ENCODE results near the gene WBP2NL.
"Not testable (repeated sequence)": the region's sequence is repeated elsewhere in the genome, so short reads cannot be mapped to it uniquely, and the experiment has no call there.

WBP2NL gene, protein sequence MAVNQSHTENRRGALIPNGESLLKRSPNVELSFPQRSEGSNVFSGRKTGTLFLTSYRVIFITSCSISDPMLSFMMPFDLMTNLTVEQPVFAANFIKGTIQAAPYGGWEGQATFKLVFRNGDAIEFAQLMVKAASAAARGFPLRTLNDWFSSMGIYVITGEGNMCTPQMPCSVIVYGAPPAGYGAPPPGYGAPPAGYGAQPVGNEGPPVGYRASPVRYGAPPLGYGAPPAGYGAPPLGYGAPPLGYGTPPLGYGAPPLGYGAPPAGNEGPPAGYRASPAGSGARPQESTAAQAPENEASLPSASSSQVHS

DNA sequence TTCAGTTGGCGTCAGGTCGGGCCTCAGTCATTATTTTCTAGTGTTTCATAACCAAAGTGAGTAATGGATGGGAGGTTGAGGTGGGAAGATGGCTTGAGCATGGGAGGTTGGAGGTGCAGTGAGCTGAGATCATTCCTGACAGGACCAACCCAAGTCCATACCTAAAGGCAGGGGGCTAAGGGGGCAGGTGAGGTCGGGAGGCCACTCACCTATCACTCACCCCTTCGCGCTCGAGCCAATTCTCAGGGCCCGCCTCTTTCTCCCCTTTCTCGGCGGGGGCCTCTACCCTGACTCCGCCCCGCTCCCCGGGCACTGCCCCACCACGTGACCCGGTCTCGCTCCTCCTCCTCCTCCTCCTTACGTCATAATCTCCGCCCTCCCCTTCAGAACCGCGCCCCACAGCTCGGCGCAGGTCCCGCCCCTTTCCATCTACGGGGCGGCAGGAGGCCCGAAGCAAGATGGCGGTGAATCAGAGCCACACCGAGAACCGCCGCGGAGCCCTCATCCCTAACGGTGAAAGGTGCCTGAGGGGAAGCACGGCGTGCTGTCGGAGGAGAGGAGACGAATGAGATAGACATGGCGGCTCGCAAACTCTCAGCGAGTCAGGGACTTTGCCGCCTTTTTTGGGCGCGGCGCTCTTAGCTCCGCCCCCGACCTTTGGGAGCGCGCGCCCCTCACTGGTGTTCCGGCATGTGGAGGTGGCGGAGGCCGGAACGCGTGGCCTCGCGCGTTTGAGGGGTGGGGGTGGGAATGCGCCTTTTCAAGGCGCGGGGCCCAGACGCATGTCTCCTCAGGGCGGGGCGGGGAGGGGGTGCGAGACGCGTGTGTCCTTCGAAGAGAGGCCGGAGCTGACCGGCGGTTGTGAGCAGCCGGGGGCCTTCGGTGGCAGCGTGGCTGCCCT, at the start of gene WBP2NL:
TSS of gene WBP2NL (plus strand) at position 428 of the 901 bp plus-strand sequence. CDS start at position 459, 31 bp downstream.
- no peak within 1 kb of the TSS for H3K27ac ChIP-seq
- no peaks in the 10 kb centered on the region for H3K9me3 ChIP-seq (ENCODE audit: control insufficient read depth, low read length)
- H2AFZ ChIP-seq, result peak within 1 kb of the TSS; percentile 46
- H3K4me2 ChIP-seq (ENCODE audit: low read length), result peak within 1 kb of the TSS; percentile 81
- H3K27me3 ChIP-seq (ENCODE audit: control insufficient read depth, insufficient read depth, low read length), result no peaks in the 10 kb centered on the region
- H3K9ac ChIP-seq, result no peak within 1 kb of the TSS
- H3K4me3 ChIP-seq (ENCODE audit: low read depth, low read length), result peak within 1 kb of the TSS; percentile 74
- H3K4me1 ChIP-seq, result no peaks in the 10 kb centered on the region
- TF ChIP-seq, protein P1, sequence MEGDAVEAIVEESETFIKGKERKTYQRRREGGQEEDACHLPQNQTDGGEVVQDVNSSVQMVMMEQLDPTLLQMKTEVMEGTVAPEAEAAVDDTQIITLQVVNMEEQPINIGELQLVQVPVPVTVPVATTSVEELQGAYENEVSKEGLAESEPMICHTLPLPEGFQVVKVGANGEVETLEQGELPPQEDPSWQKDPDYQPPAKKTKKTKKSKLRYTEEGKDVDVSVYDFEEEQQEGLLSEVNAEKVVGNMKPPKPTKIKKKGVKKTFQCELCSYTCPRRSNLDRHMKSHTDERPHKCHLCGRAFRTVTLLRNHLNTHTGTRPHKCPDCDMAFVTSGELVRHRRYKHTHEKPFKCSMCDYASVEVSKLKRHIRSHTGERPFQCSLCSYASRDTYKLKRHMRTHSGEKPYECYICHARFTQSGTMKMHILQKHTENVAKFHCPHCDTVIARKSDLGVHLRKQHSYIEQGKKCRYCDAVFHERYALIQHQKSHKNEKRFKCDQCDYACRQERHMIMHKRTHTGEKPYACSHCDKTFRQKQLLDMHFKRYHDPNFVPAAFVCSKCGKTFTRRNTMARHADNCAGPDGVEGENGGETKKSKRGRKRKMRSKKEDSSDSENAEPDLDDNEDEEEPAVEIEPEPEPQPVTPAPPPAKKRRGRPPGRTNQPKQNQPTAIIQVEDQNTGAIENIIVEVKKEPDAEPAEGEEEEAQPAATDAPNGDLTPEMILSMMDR (IDR thresholded peaks at IDR 0.05), result no peak
- no peaks in the 10 kb centered on the region for H3K79me2 ChIP-seq
- H3K36me3 ChIP-seq (ENCODE audit: control insufficient read depth, insufficient read depth, low read length), result no peaks in the 10 kb centered on the region

DNA sequence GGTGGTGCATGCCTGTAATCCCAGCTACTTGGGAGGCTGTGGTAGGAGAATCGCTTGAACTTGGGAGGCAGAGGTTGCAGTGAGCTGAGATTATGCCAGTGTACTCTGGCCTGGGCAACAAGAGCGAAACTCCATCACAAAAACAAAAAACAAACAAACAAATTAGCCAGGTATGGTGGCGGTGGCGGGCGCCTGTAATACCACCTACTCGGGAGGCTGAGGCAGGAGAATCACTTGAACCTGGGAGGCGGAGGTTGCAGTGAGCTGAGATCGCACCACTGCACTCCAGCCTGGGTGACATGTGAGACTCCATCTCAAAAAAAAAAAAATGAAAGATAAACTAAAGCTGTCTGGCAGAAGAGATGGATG, 49.7 kb upstream of the WBP2NL start:
- H3K9me3 ChIP-seq (ENCODE audit: control insufficient read depth, low read length); H3K79me2 ChIP-seq; H3K27ac ChIP-seq; H3K4me2 ChIP-seq (ENCODE audit: low read length); H3K4me1 ChIP-seq; H3K9ac ChIP-seq; H3K36me3 ChIP-seq (ENCODE audit: control insufficient read depth, insufficient read depth, low read length); H3K4me3 ChIP-seq (ENCODE audit: low read depth, low read length); H3K27me3 ChIP-seq (ENCODE audit: control insufficient read depth, insufficient read depth, low read length); H2AFZ ChIP-seq: not testable (repeated sequence)

GRCh38 chr22:41949297-41949965, 49.2 kb upstream of the WBP2NL start:
- H3K9me3 ChIP-seq (ENCODE audit: control insufficient read depth, low read length), result no peaks in the 10 kb centered on the region
- no peak overlapping the region for H3K4me2 ChIP-seq (ENCODE audit: low read length)
- no peaks in the 10 kb centered on the region for H3K79me2 ChIP-seq
- no peak overlapping the region for H3K4me3 ChIP-seq (ENCODE audit: low read depth, low read length)
- no peak overlapping the region for H3K27ac ChIP-seq
- no peak overlapping the region for H3K9ac ChIP-seq
- no peaks in the 10 kb centered on the region for H3K36me3 ChIP-seq (ENCODE audit: control insufficient read depth, insufficient read depth, low read length)
- H2AFZ ChIP-seq, result no peak overlapping the region
- no peaks in the 10 kb centered on the region for H3K27me3 ChIP-seq (ENCODE audit: control insufficient read depth, insufficient read depth, low read length)
- no peaks in the 10 kb centered on the region for H3K4me1 ChIP-seq
- TF ChIP-seq, protein P1 (IDR thresholded peaks at IDR 0.05), result no peak

DNA sequence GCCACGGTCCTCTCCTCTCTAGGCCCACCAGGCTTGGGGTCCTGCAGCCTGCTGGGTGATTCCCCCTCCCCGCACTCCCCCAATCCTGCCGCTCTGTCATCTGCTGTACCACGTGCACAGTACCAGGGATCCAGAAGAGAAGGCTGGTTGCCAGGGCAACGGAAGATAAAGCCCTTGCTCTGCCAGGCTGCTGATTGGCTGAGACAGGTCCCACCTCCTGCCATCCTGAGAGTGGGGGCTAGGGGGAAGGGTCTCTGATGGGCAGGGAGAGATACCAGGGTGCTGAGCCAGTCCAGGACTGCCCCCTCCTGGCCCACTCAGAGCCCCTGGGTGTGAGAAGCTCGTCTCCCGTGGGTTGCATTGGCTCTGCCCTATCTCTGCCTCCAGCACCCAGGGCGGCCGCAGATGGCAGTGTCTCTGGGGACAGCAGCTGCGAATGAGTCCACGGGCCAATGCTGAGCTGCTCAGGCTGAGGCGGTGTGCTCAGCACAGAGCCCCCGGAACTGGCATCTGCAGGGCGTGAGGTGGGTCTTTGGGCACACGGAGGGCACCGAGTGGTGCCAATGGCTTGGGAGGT, 46.6 kb upstream of the WBP2NL start, which contains the start of gene SMIM45:
TSS of gene SMIM45 (plus strand) at position 253 of the 577 bp plus-strand sequence.
- Histone ChIP-seq H2AFZ (no peak within 1 kb of the TSS), H3K27me3 (ENCODE audit: control insufficient read depth, insufficient read depth, low read length) (no peaks in the 10 kb centered on the region), H3K4me3 (ENCODE audit: low read depth, low read length) (no peak within 1 kb of the TSS), H3K27ac (no peak within 1 kb of the TSS), H3K79me2 (no peaks in the 10 kb centered on the region), H3K4me2 (ENCODE audit: low read length) (no peak within 1 kb of the TSS), H3K9me3 (ENCODE audit: control insufficient read depth, low read length) (no peaks in the 10 kb centered on the region), H3K9ac (no peak within 1 kb of the TSS), H3K4me1 (no peaks in the 10 kb centered on the region), H3K36me3 (ENCODE audit: control insufficient read depth, insufficient read depth, low read length) (no peaks in the 10 kb centered on the region)
- TF ChIP-seq, protein P1 (IDR thresholded peaks at IDR 0.05), result no peak
